IMR-90 (cell line): Measurements from ENCODE around the gene DACH1.

ENCODE experiments used
- CEBPB ChIP-seq: IDR thresholded peaks from 2 replicates; pipeline ENCODE4 v1.6.1; 2012; ENCODE audit warnings: low read depth, low read length, improper control_type of control experiment
- CHD1 ChIP-seq: IDR thresholded peaks from 2 replicates; pipeline ENCODE4 v1.6.1; 2012; ENCODE audit warnings: low read depth, low read length, improper control_type of control experiment
- CTCF ChIP-seq: conservative IDR thresholded peaks from 2 replicates; pipeline ENCODE4 v1.5.1; 2012; ENCODE audit warnings: mild to moderate bottlenecking, low read depth, low read length, improper control_type of control experiment
- ELK1 ChIP-seq: fragments of 150-350 bp; IDR thresholded peaks from 2 replicates; pipeline ENCODE4 v1.6.1; 2016; ENCODE audit warnings: low read depth, mild to moderate bottlenecking, low read length, moderate library complexity, borderline replicate concordance
- FOS ChIP-seq: fragments of 150-350 bp; IDR thresholded peaks from 2 replicates; pipeline ENCODE4 v1.6.1; 2016; ENCODE audit warnings: low read depth, low read length
- MAFK ChIP-seq: IDR thresholded peaks from 2 replicates; pipeline ENCODE4 v1.6.1; 2012; ENCODE audit warnings: low read depth, low read length, improper control_type of control experiment
- MAZ ChIP-seq: IDR thresholded peaks from 2 replicates; pipeline ENCODE4 v1.6.1; 2012; ENCODE audit warnings: low read depth, mild to moderate bottlenecking, low read length, improper control_type of control experiment, moderate library complexity, borderline replicate concordance
- POLR2A ChIP-seq: IDR thresholded peaks from 2 replicates; pipeline ENCODE4 v1.6.1; 2012; ENCODE audit warnings: mild to moderate bottlenecking, low read depth, low read length
- RAD21 ChIP-seq: IDR thresholded peaks from 2 replicates; pipeline ENCODE4 v1.6.1; 2012; ENCODE audit warnings: low read length, improper control_type of control experiment
- RCOR1 ChIP-seq: IDR thresholded peaks from 2 replicates; pipeline ENCODE4 v1.6.1; 2012; ENCODE audit warnings: mild to moderate bottlenecking, low read length, improper control_type of control experiment; ENCODE audit not compliant: insufficient replicate concordance
- RFX5 ChIP-seq: IDR thresholded peaks from 2 replicates; pipeline ENCODE4 v1.8.0; 2012; ENCODE audit warnings: low read depth, mild to moderate bottlenecking, low read length, moderate library complexity

- TF ChIP-seq CTCF (no peak), POLR2A (no peak), MAFK (no peak), FOS (no peak), RFX5 (no peak), ELK1 (no peak), CHD1 (no peak), CEBPB (no peak), RAD21 (no peak), MAZ (no peak), RCOR1 (no peak)
Measured at GRCh38 chr13:71853725-71854124, 13.3 kb downstream of the DACH1 start.
